Endothelial cell of umbilical vein (primary cell): ENCODE measurements around the gene ACTN1. TPM values are rescaled to one million over a fixed set of nuclear protein-coding genes. Genes with fewer than 3 reads are reported as not detected.

Source experiments
- BruUV-seq: library from RNA; stranded (reverse); fragments of 400-500 nt; replicated peaks from 2 replicates; lab custom pipeline; 2021; lab: Mats Ljungman, UMichigan
- CTCF ChIA-PET: fragments of 300-600, 350-600 bp; sonication (Branson Sonifier 250); formaldehyde crosslinking; loops from one replicate; lab custom pipeline; 2021; ENCODE audit warnings: antibody characterized with exemption, inconsistent platforms; lab: Charles Lee
- POLR2A ChIA-PET: fragments of 300-600, 350-600 bp; sonication (Branson Sonifier 250); formaldehyde crosslinking; loops from one replicate; lab custom pipeline; 2021; ENCODE audit warnings: antibody characterized with exemption, inconsistent platforms; lab: Charles Lee
- DNase-seq: peaks from one replicate; pipeline ENCODE4 v3.0.0-alpha.2; 2011; ENCODE audit warnings: low read depth, low spot score
- FAIRE-seq: peaks from 2 replicates; lab custom pipeline; 2011; peaks lifted over from hg19 to GRCh38; lab: Jason Lieb, UNC
- H2AFZ ChIP-seq: 2 replicates; pipeline ENCODE4 v1.6.0; 2012; ENCODE audit warnings: low read depth, low read length, control low read depth, inconsistent platforms
- H3K27ac ChIP-seq: 2 replicates; pipeline ENCODE4 v1.5.1; 2011; ENCODE audit warnings: low read depth, mild to moderate bottlenecking, control low read depth, low read length, moderate library complexity; ENCODE audit not compliant: insufficient read depth
- H3K27me3 ChIP-seq, 2 experiments: 2 replicates each; pipeline versions ENCODE4 v1.6.0 to v1.6.1; 2011; ENCODE audit warnings: low read length in 2 of 2, mixed read lengths in 1 of 2; ENCODE audit not compliant: control insufficient read depth in 2 of 2, insufficient read depth in 2 of 2
- H3K36me3 ChIP-seq, 2 experiments: 2 replicates in 1 of 2; 3 replicates in 1 of 2; pipeline ENCODE4 v1.5.1; 2011; ENCODE audit warnings: low read length in 2 of 2, mild to moderate bottlenecking in 1 of 2, moderate library complexity in 1 of 2; ENCODE audit not compliant: control insufficient read depth in 2 of 2, insufficient read depth in 2 of 2; ENCODE audit errors: extremely low read depth in 1 of 2
- H3K4me1 ChIP-seq: 3 replicates; pipeline ENCODE4 v1.5.1; 2011; ENCODE audit warnings: mild to moderate bottlenecking, low read length; ENCODE audit not compliant: control insufficient read depth, insufficient read depth; ENCODE audit errors: extremely low read depth
- H3K4me2 ChIP-seq: 2 replicates; pipeline ENCODE4 v1.6.1; 2011; ENCODE audit warnings: low read length, control low read depth, mixed read lengths; ENCODE audit not compliant: insufficient read depth
- H3K4me3 ChIP-seq, 3 experiments: fragments of 200-600 bp in 1 of 3; sonication (generic), shearing (Covaris generic) in 1 of 3; replicated peaks in 1 of 3; 2 replicates each; pipeline ENCODE4 v1.5.1; 2011 to 2016; ENCODE audit warnings: control low read depth in 3 of 3, low read length in 3 of 3, mild to moderate bottlenecking in 2 of 3, inconsistent platforms in 1 of 3, low read depth in 1 of 3, moderate library complexity in 1 of 3; ENCODE audit not compliant: insufficient read depth in 1 of 3
- H3K79me2 ChIP-seq: 2 replicates; pipeline ENCODE4 v1.6.0; 2012; ENCODE audit warnings: low read length, inconsistent platforms; ENCODE audit not compliant: control insufficient read depth, insufficient read depth
- H3K9ac ChIP-seq: replicated peaks from 2 replicates; pipeline ENCODE3; 2011; ENCODE audit warnings: low read length, control low read depth; ENCODE audit not compliant: insufficient read depth; ENCODE audit errors: extremely low read depth
- H3K9me1 ChIP-seq: replicated peaks from 3 replicates; pipeline ENCODE4 v1.6.0; 2011; ENCODE audit warnings: mild to moderate bottlenecking, low read length; ENCODE audit not compliant: control insufficient read depth, insufficient read depth; ENCODE audit errors: extremely low read depth
- H3K9me3 ChIP-seq: replicated peaks from 2 replicates; pipeline ENCODE4 v1.5.1; 2012; ENCODE audit warnings: low read length, inconsistent platforms; ENCODE audit not compliant: control insufficient read depth, insufficient read depth
- H4K20me1 ChIP-seq: replicated peaks from 2 replicates; pipeline ENCODE3; 2011; ENCODE audit warnings: mild to moderate bottlenecking, low read length; ENCODE audit not compliant: control insufficient read depth, insufficient read depth; ENCODE audit errors: extremely low read depth
- EZH2 ChIP-seq: IDR thresholded peaks from 2 replicates; pipeline ENCODE4 v1.6.1; 2012; ENCODE audit warnings: borderline replicate concordance, low read depth, mild to moderate bottlenecking, moderate library complexity, low read length, inconsistent platforms; ENCODE audit not compliant: severe bottlenecking
- FOS ChIP-seq: IDR thresholded peaks from 2 replicates; pipeline ENCODE4 v1.6.1; 2011; ENCODE audit warnings: mild to moderate bottlenecking, low read length, moderate library complexity, borderline replicate concordance; ENCODE audit not compliant: insufficient read depth
- GATA2 ChIP-seq: IDR thresholded peaks from 2 replicates; pipeline ENCODE4 v1.7.0; 2011; ENCODE audit warnings: low read depth, mild to moderate bottlenecking, moderate library complexity, mixed read lengths, low read length; ENCODE audit not compliant: insufficient read length, insufficient read depth
- JUN ChIP-seq: IDR thresholded peaks from 2 replicates; pipeline ENCODE4 v1.6.1; 2011; ENCODE audit warnings: borderline replicate concordance, low read depth; ENCODE audit not compliant: insufficient read length, insufficient read depth
- MYC ChIP-seq: IDR thresholded peaks from one replicate; pipeline ENCODE4 v1.6.1; 2011; ENCODE audit warnings: mild to moderate bottlenecking, low read depth, low read length
- POLR2A ChIP-seq: IDR thresholded peaks from 2 replicates; pipeline ENCODE4 v1.6.1; 2012; ENCODE audit warnings: low read depth, mild to moderate bottlenecking, control low read depth, low read length
- POLR2AphosphoS5 ChIP-seq: IDR thresholded peaks from 2 replicates; pipeline ENCODE4 v1.6.1; 2012; ENCODE audit warnings: low read depth, mild to moderate bottlenecking, control low read depth, low read length, moderate library complexity; ENCODE audit not compliant: insufficient read depth
- dilution Hi-C: fragments of 300-500 bp; cut with MboI; formaldehyde crosslinking; loops from one replicate; pipeline ENCODE4 v1.15.0; 2019; ENCODE audit warnings: low sequenced_read_pairs; ENCODE audit not compliant: extremely low pct_ligation_motif_present
- intact Hi-C: fragments of 100-400 bp; cut with micrococcal nuclease; formaldehyde crosslinking; loops from one replicate; pipeline ENCODE4 v1.10.0; 2022
- polyA plus RNA-seq, 4 experiments: library from polyadenylated mRNA; depleted of rRNA in 3 of 4; stranded (reverse) in 3 of 4; unstranded in 1 of 4; fragments of >200 nt; gene quantifications; 2 replicates each; pipeline versions ENCODE4 v1.2.1 to v1.2.3, GENCODE V29; 2011 to 2012; ENCODE audit warnings: missing spikeins in 1 of 4
- total RNA-seq: library from RNA; stranded (reverse); gene quantifications from 2 replicates; pipeline ENCODE4 v1.2.3, GENCODE V29; 2021
- TF ChIP-seq, protein P1 (sequence below), 2 donors: IDR thresholded peaks; 1 replicate in 1 of 2; 2 replicates in 1 of 2; pipeline ENCODE4 v1.5.1; 2011; ENCODE audit warnings: low read length in 2 of 2, mild to moderate bottlenecking in 2 of 2, moderate library complexity in 2 of 2, control low read depth in 1 of 2, inconsistent platforms in 1 of 2, low read depth in 1 of 2; ENCODE audit not compliant: insufficient read depth in 1 of 2; ENCODE audit errors: extremely low read depth in 1 of 2

Gene ACTN1
- total and polyA plus RNA-seq, 2 donors (not counting 3 experiments of a cell fraction or from before 2014, with no cell fraction given), result 442 to 463 TPM

DNA sequence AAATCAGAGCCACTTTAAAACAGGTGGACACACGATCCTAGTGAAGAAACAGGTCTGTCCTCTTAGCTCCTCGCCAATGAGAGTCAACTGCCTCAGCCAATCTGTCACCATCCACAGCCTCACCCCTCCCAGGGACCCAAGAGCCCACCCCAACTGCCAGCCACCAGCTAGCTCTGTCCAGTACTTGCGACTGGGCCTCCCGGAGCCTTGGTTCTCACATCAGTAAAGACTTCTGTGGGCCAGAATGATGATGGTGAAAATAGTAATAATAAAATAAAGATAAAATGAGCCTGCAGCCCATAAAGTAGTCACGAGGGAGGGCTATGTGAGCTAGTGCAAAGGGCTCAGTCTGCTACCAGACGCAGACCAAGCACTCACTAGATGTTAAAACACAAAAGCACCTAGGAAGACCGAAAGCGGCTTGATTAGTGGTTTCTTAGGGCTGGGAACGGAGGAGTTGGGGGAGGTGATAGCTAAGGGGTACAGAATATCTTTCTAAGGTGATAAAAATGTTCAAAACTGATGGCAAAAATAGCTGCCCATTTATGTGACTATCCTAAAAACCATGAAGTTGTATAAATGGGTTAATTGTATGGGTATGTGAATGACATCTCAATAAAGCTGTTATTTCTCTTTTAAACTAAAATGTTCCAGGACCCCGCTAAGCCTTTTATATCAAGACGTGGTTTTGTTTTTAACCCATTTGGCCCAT is 39.8 kb downstream of the ACTN1 start:
- TSS peak; percentile 82 for BruUV-seq

DNA sequence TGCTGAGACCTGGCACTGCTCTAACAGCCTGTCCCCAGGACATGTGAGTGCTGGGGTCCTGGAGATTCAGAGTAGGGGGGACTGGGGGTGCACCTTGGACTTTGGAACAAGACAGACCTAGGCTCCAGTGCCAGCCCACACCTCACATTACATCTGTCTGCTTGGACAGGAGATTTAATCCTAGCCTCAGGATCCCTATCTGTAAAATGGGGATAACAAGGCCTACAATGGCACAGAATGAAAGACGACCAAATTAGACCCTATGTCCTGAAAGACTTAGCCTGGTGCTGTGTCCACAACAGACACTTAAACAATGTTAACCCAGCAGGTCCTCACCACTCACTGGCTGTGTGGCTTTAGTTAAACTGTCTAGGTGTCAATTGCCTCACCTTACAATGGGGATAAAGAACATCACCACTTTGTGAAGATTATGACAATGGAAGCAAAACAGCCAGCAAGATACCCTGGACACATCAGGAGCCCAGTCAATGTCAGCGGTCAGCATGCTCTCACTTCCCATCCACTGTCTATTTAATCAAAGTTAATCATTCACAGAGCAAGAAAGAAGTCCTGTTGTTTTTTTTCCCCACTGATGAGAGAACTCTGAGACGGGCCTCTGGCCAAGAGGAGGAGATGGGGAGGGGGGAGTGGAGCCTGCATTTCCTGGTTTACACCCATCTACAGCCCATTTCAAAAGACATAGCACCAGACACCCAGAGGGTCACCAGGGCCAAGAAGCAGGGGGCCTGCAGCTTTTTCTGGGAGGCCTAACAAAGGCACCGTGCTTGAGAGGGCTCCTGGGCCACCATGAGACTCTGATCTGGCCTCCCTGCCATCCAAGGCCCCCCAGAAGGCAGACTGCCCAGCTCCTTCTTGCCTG is 40.6 kb downstream of the ACTN1 start:
- H4K20me1 ChIP-seq, result no peaks in the 10 kb centered on the region
- BruUV-seq, result no TSS peak
- CTCF ChIA-PET, result interaction anchor here (0.6 to 4.0 kb wide), 14 partner anchors 8 to 163 kb away, joined by 3 to 25 read pairs (median 6); no protein-coding TSS in a partner anchor
- no peak overlapping the region for H3K4me3 ChIP-seq
- no peak overlapping the region for H2AFZ ChIP-seq
- peaks cover 6 to 10% of the 10 kb centered on the region in 2 experiments for H3K36me3 ChIP-seq
- no peak for TF ChIP-seq FOS
- TF ChIP-seq POLR2AphosphoS5, result no peak
- TF ChIP-seq GATA2, result no peak
- no peak for TF ChIP-seq POLR2A
- TF ChIP-seq, protein P1, sequence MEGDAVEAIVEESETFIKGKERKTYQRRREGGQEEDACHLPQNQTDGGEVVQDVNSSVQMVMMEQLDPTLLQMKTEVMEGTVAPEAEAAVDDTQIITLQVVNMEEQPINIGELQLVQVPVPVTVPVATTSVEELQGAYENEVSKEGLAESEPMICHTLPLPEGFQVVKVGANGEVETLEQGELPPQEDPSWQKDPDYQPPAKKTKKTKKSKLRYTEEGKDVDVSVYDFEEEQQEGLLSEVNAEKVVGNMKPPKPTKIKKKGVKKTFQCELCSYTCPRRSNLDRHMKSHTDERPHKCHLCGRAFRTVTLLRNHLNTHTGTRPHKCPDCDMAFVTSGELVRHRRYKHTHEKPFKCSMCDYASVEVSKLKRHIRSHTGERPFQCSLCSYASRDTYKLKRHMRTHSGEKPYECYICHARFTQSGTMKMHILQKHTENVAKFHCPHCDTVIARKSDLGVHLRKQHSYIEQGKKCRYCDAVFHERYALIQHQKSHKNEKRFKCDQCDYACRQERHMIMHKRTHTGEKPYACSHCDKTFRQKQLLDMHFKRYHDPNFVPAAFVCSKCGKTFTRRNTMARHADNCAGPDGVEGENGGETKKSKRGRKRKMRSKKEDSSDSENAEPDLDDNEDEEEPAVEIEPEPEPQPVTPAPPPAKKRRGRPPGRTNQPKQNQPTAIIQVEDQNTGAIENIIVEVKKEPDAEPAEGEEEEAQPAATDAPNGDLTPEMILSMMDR (IDR thresholded peaks at IDR 0.05; ENCODE audit: extremely low read depth in 1 of 2, insufficient read depth in 1 of 2, low read depth in 1 of 2, low read length in 2 of 2), result no peak
- no peak for TF ChIP-seq JUN
- TF ChIP-seq EZH2, result no peak
- no peak for TF ChIP-seq MYC
- H3K79me2 ChIP-seq, result peaks cover 98% of the 10 kb centered on the region
- intact Hi-C loops, result no loop called here
- peak overlapping the region; percentile 27 for H3K4me2 ChIP-seq
- peak overlapping the region; percentile 88 for H3K27ac ChIP-seq
- peak; percentile 59 for FAIRE-seq
- DNase-seq, result peak; percentile 78
- dilution Hi-C loops, result no loop called here
- POLR2A ChIA-PET, result interaction anchor here (0.6 to 1.4 kb wide), 3 partner anchors 9 to 13 kb away, joined by 3 to 5 read pairs (median 4); no protein-coding TSS in a partner anchor
- H3K27me3 ChIP-seq, result no peaks in the 10 kb centered on the region
- H3K4me1 ChIP-seq, result peaks cover 61% of the 10 kb centered on the region
- H3K9me3 ChIP-seq, result no peaks in the 10 kb centered on the region
- no peaks in the 10 kb centered on the region for H3K9me1 ChIP-seq
- H3K9ac ChIP-seq, result peak overlapping the region; percentile 65

More for the DNA sequence above, 39.8 kb downstream of the ACTN1 start:
- Histone ChIP-seq H3K9me3 (no peaks in the 10 kb centered on the region), H3K79me2 (peaks cover 98% of the 10 kb centered on the region), H3K4me2 (peak overlapping the region; percentile 27), H2AFZ (no peak overlapping the region), H3K36me3 (peaks cover 2 to 16% of the 10 kb centered on the region in 2 experiments), H4K20me1 (no peaks in the 10 kb centered on the region), H3K27me3 (no peaks in the 10 kb centered on the region), H3K4me3 (no peak overlapping the region), H3K27ac (peak overlapping the region; percentile 88), H3K9ac (peak overlapping the region; percentile 65), H3K9me1 (no peaks in the 10 kb centered on the region), H3K4me1 (peaks cover 61% of the 10 kb centered on the region)
- TF ChIP-seq POLR2A, result no peak
- intact Hi-C loops, result no loop called here
- CTCF ChIA-PET, result interaction anchor here (0.6 to 4.0 kb wide), 25 partner anchors 9 to 168 kb away, joined by 3 to 25 read pairs (median 5); no protein-coding TSS in a partner anchor
- dilution Hi-C loops, result no loop called here
- FAIRE-seq, result peak; percentile 4
- DNase-seq, result no peak
- POLR2A ChIA-PET, result interaction anchor here (0.6 to 1.5 kb wide), 14 partner anchors 8 to 99 kb away, joined by 3 to 7 read pairs (median 4); partner anchors contain the start of gene ACTN1
